Thyroid gland (tissue), 4 donors: ENCODE results near the gene CSTB. TPM values are rescaled to one million over a fixed set of nuclear protein-coding genes. Genes with fewer than 3 reads are reported as not detected.
A peak's percentile ranks its signal among the peaks of the same experiment; 100 is the strongest.

ENCODE experiments used
- DNase-seq, 2 donors: peaks; one replicate each; pipeline ENCODE4 v3.0.0-alpha.2; 2019
- H3K27ac ChIP-seq, 3 donors: fragments of 200-600 bp; sonication (generic); 1 replicate in 2 of 3; 2 replicates in 1 of 3; pipeline ENCODE4 v1.5.1; 2016 to 2019; ENCODE audit warnings: mild to moderate bottlenecking in 1 of 3, moderate library complexity in 1 of 3
- H3K27me3 ChIP-seq: fragments of 200-600 bp; sonication (generic); one replicate; pipeline ENCODE4 v1.5.1; 2019
- H3K36me3 ChIP-seq, 2 donors: fragments of 200-600 bp; sonication (generic); one replicate each; pipeline ENCODE4 v1.5.1; 2016 to 2019
- H3K4me1 ChIP-seq, 2 donors: fragments of 200-600 bp; sonication (generic); one replicate each; pipeline ENCODE4 v1.5.1; 2017 to 2019
- H3K4me3 ChIP-seq, 3 donors: fragments of 200-600 bp; sonication (generic); replicated peaks in 1 of 3; 1 replicate in 2 of 3; 2 replicates in 1 of 3; pipeline ENCODE4 v1.5.1; 2016; ENCODE audit warnings: mild to moderate bottlenecking in 1 of 3
- H3K9me3 ChIP-seq: fragments of 200-600 bp; sonication (generic); one replicate; pipeline ENCODE4 v1.5.1; 2017
- POLR2A ChIP-seq, 2 donors: fragments of 450-650 bp; IDR thresholded peaks; one replicate each; pipeline ENCODE4 v1.6.1; 2017; ENCODE audit warnings: antibody characterized with exemption in 2 of 2, mild to moderate bottlenecking in 2 of 2, moderate library complexity in 1 of 2
- WGBS, 2 donors: methylation state at CpG; one replicate each; pipeline ENCODE4 v1.1.5; 2017; 5-methylcytosine and 5-hydroxymethylcytosine counted together
- intact Hi-C: fragments of 100-400 bp; cut with DNase I; formaldehyde crosslinking; loops from one replicate; pipeline ENCODE4 v1.15.1; 2023
- total RNA-seq, 4 donors: library from RNA; depleted of rRNA; stranded (reverse); fragments of >200 nt; gene quantifications; one replicate each; pipeline ENCODE4 v1.2.3, GENCODE V29; 2016
- TF ChIP-seq, protein P1 (sequence below), 6 experiments: fragments of 200-600 bp in 3 of 6; fragments of 450-650 bp in 3 of 6; sonication (generic) in 3 of 6; IDR thresholded peaks; one replicate each; pipeline ENCODE4 v1.5.1; 2016 to 2019; ENCODE audit warnings: antibody characterized with exemption in 6 of 6, mild to moderate bottlenecking in 2 of 6, inconsistent platforms in 1 of 6, moderate library complexity in 1 of 6

Gene CSTB
- total RNA-seq, 4 donors from 2014 or later, result 9.1 to 32.4 (median 14.5) TPM

DNA sequence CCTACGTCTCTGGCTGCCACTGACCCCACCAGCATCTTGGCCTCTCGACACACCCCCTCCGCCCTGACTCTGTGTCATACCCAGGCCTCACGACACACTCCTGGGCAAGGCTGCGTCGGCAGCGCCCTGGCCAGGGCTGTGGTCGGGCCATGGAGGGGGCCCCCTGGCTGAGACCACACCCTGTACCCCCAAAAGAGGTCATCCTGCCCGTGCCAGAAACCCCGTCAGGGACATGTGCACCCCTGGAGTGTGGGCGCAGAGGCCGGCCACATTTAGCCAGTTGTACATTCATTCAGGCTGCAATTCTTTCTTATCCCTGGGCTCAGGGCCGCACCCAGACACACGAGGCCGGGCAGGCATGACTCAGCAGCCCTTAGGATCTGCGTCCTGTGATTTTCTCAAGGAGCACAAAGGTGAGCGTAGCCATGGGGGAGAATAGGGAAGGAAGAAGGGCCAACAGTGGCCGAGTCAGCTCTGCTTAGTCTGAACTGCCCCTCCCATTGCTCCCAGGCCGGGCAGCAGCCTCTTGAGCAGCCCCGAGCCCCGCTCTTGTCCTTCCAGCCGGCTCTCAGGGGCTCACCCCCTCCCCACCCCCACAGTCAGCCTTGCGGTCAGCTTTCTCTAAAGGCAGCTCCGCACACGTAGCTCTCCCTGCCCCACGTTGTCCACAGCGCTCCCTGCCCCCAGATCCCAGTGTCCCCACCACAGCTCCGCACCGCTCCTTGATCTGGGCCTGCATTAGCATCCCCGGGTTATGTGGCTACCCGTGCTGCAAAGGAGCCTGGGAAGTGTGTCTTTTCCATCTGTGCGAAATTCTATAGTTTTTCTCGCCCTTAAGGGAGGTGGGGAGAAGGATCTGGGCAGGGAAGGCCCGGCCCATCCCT lies 7.9 kb downstream of the CSTB start:
- Histone ChIP-seq H3K4me3 (no peak overlapping the region), H3K36me3 (peaks cover 4 to 5% of the 10 kb centered on the region in 2 donors), H3K27ac (peak overlapping the region; percentile 55 to 62 (median 57)), H3K4me1 (peaks cover 7 to 22% of the 10 kb centered on the region in 2 donors), H3K27me3 (no peaks in the 10 kb centered on the region), H3K9me3 (no peaks in the 10 kb centered on the region)
- TF ChIP-seq, protein P1, sequence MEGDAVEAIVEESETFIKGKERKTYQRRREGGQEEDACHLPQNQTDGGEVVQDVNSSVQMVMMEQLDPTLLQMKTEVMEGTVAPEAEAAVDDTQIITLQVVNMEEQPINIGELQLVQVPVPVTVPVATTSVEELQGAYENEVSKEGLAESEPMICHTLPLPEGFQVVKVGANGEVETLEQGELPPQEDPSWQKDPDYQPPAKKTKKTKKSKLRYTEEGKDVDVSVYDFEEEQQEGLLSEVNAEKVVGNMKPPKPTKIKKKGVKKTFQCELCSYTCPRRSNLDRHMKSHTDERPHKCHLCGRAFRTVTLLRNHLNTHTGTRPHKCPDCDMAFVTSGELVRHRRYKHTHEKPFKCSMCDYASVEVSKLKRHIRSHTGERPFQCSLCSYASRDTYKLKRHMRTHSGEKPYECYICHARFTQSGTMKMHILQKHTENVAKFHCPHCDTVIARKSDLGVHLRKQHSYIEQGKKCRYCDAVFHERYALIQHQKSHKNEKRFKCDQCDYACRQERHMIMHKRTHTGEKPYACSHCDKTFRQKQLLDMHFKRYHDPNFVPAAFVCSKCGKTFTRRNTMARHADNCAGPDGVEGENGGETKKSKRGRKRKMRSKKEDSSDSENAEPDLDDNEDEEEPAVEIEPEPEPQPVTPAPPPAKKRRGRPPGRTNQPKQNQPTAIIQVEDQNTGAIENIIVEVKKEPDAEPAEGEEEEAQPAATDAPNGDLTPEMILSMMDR (IDR thresholded peaks at IDR 0.05), result no peak
- no peak for TF ChIP-seq POLR2A (IDR thresholded peaks at IDR 0.05)
- peak; percentile 70 to 79 for DNase-seq
- WGBS, 2 donors, result 60 to 64% methylated on average over 33 to 34 of the region's 34 CpGs
- intact Hi-C loops, result no loop called here

DNA sequence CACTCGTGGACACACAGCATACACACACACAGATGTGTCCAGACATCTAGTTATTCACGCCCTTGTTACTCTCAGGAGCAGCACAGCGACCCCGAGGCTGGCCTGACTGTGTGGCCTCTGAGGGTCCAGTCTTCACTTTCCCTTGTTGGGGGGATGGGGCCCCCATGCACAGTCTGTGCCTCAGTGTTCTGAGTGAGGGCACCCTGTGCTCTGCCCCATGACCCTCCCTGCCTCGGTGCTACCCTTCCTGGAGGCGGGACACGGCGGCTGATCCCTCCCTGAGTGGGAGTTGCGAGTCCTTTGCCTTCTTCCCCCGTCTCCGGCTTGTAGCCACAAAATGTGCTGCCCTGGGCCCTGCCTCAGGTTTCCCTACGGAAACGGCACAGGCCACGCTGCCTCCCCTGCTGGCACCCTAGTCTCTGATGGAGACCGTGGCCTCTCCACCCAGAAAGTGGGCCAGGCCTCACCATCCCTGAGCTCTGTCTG lies 8.6 kb downstream of the CSTB start:
- Histone ChIP-seq H3K27me3 (no peaks in the 10 kb centered on the region), H3K36me3 (no peaks in the 10 kb centered on the region), H3K4me3 (no peak overlapping the region), H3K4me1 (peaks cover 7 to 22% of the 10 kb centered on the region in 2 donors), H3K27ac (peak overlapping the region in 1 of 3 donors; percentile 57), H3K9me3 (no peaks in the 10 kb centered on the region)
- no peak for DNase-seq
- 86 to 94% methylated on average over 15 of the region's 15 CpGs for WGBS, 2 donors
- intact Hi-C loops, result no loop called here
- no peak for TF ChIP-seq POLR2A (IDR thresholded peaks at IDR 0.05)
- TF ChIP-seq, protein P1 (IDR thresholded peaks at IDR 0.05), result no peak

DNA sequence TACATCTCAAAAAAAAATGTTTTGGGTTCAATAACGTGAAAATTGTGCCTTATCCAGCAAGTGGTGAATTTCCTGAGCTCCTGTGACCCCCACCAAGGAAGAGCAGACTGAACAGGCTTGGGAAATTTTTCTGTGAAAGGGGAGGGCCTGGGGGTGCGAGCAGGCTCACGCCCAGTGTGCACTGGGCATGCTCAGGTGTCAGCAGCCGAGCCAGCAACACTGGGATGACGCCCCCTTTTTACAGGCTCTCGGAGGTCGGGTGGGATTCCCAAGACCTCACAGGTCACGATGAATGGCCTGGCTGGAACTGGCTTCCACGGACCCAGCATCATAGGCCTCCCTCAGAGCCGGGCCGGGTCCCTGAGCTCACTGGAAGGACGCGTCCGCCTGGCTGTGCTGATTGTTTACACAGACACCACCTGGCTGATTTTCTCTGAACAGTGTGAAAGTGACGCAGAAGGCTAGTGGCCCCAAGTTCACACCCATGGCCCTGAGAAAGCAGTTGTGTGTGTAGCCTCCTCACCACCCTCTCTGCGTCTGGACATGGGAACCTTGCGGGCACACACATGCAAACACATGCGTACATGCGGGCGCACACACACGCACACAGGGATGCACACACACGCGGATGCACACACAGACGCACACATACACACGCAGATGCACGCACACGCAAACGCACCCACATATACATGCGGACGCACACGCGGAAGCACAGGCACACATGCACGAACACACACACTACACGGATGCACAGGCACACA lies 9.2 kb downstream of the CSTB start:
- no peaks in the 10 kb centered on the region for H3K27me3 ChIP-seq

GRCh38 chr21:43764576-43765495 lies 11.3 kb downstream of the CSTB start:
- H3K4me1 ChIP-seq, result peaks cover 7 to 22% of the 10 kb centered on the region in 2 donors
- H3K9me3 ChIP-seq, result no peaks in the 10 kb centered on the region
- H3K27ac ChIP-seq, result no peak overlapping the region
- DNase-seq, result no peak
- no peaks in the 10 kb centered on the region for H3K27me3 ChIP-seq
- TF ChIP-seq, protein P1 (IDR thresholded peaks at IDR 0.05), result no peak
- TF ChIP-seq POLR2A (IDR thresholded peaks at IDR 0.05), result no peak
- H3K36me3 ChIP-seq, result no peaks in the 10 kb centered on the region
- intact Hi-C loops, result no loop called here
- H3K4me3 ChIP-seq, result no peak overlapping the region
- 83 to 88% methylated on average over 14 to 17 of the region's 19 CpGs for WGBS, 2 donors

More for the DNA sequence above, 9.2 kb downstream of the CSTB start:
- TF ChIP-seq, protein P1 (IDR thresholded peaks at IDR 0.05), result no peak
- TF ChIP-seq POLR2A (IDR thresholded peaks at IDR 0.05), result no peak
- Histone ChIP-seq H3K27ac (no peak overlapping the region), H3K9me3 (no peaks in the 10 kb centered on the region), H3K4me1 (peaks cover 7 to 22% of the 10 kb centered on the region in 2 donors), H3K36me3 (no peaks in the 10 kb centered on the region), H3K4me3 (no peak overlapping the region)
- 78 to 88% methylated on average over 23 to 26 of the region's 34 CpGs for WGBS, 2 donors
- DNase-seq, result peak; percentile 31 to 60
- intact Hi-C loops, result no loop called here
